Tracheal epithelial cell (primary cell): ENCODE measurements around the gene TOMM20. TPM values are rescaled to one million over a fixed set of nuclear protein-coding genes. Genes with fewer than 3 reads are reported as not detected.

Experiments used
- total RNA-seq: library from RNA; depleted of rRNA; stranded (reverse); fragments of >200 nt; gene quantifications from 2 replicates; pipeline ENCODE4 v1.2.1, GENCODE V29; 2014

Gene TOMM20
- total RNA-seq, result 83.9 and 159 TPM in 2 replicates

DNA sequence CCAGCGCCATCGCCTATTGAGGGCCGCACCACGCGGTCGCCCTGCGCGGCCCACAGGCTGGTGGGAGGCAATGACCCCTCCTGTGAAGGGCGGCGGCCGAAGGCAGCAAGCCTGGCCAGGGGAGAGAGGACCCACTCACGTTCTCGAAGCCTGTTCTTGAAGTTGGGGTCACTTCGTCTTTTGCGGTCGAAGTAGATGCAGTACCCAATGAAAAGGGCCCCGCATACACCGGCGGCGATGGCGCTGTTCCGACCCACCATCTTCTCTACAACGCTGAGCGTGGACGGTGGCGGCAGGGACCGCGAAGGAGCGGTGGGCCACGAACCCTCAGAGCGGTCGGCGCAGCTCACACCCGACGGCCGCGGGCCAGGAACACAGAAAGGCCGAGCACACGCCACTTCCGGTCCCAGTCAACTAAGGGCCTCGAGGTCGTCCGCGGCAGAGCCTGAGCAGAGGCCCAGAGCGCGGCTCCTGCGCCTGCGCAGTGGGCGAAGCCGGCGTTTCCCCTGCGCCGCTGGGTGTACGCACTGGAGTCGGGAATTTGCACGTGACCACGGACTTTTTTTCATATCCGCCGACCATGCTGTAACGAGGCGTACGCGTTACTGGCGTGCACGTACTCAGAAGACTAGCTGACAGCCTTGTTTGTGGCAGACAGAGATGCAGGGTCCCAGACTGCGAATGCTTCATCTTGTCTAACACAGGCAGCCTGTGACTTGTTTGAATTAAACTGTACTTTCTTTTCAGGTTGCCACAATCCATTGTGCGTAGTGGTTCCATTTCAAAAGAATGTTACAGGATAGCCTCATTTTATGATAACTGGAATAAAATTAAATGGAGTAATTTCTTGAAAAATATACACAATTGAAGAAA, at the start of gene TOMM20:
Gene TOMM20 (minus strand): TSS at position 382 of the 873 bp plus-strand sequence. CDS start 122 bp downstream, at position 260.

GRCh38 chr1:235160957-235161684, 32.5 kb upstream of the TOMM20 start, which contains the start of gene RBM34:
Gene RBM34, minus strand, starts transcription at chr1:235161250. Its CDS starts 24 bp downstream, at chr1:235161226.

Other genes starting within 250 kb of the TOMM20 start
- gene RBM34, start 32.4 kb upstream of the TOMM20 start, total RNA-seq, result 74.2 and 83.3 TPM in 2 replicates
- 14.9 and 18.8 TPM in 2 replicates for gene ARID4B, start 199.3 kb upstream of the TOMM20 start, total RNA-seq
- 19.8 and 33.2 TPM in 2 replicates for gene GGPS1, start 199.7 kb upstream of the TOMM20 start, total RNA-seq
- gene TBCE, start 238.6 kb upstream of the TOMM20 start, total RNA-seq, result 17.9 and 26.3 TPM in 2 replicates